B cell (primary cell): ENCODE results near the gene XPNPEP1. TPM values are rescaled to one million over a fixed set of nuclear protein-coding genes. Genes with fewer than 3 reads are reported as not detected.

Source experiments
- ATAC-seq: fragments of 200-7000 bp; cut with Tn5 transposase; one replicate; pipeline ENCODE4 v1.10.0; 2021; ENCODE audit warnings: low read depth, mild to moderate bottlenecking, moderate number of reproducible peaks, moderate library complexity
- CTCF ChIA-PET: fragments of 350-600 bp; sonication (Branson Sonifier 250); formaldehyde crosslinking; loops from one replicate; lab custom pipeline; 2021; ENCODE audit warnings: antibody characterized with exemption, inconsistent platforms; lab: Charles Lee
- POLR2A ChIA-PET: fragments of 350-600 bp; sonication (Branson Sonifier 250); formaldehyde crosslinking; loops from one replicate; lab custom pipeline; 2021; ENCODE audit warnings: antibody characterized with exemption; lab: Charles Lee
- DNase-seq: peaks from one replicate; pipeline ENCODE4 v3.0.0; 2013
- H2AFZ ChIP-seq: 2 replicates; pipeline ENCODE4 v1.6.1; 2012; ENCODE audit warnings: mild to moderate bottlenecking, low read depth, low read length; ENCODE audit not compliant: insufficient read depth, poor library complexity, severe bottlenecking
- H3K27ac ChIP-seq, 2 donors: 1 replicate in 1 of 2; 2 replicates in 1 of 2; pipeline ENCODE4 v1.5.1; 2012 to 2013; ENCODE audit warnings: low read length in 2 of 2, mild to moderate bottlenecking in 2 of 2, moderate library complexity in 1 of 2
- H3K27me3 ChIP-seq, 4 experiments: fragments of 200-600 bp in 1 of 4; sonication (generic) in 1 of 4; replicated peaks in 1 of 4; 1 replicate in 2 of 4; 2 replicates in 2 of 4; pipeline versions ENCODE4 v1.6.1 to v1.7.0; 2013 to 2016; ENCODE audit warnings: low read length in 3 of 4, mild to moderate bottlenecking in 2 of 4, mixed read lengths in 1 of 4, moderate library complexity in 1 of 4; ENCODE audit not compliant: insufficient read depth in 4 of 4, control insufficient read depth in 3 of 4; ENCODE audit errors: control extremely low read depth in 1 of 4
- H3K36me3 ChIP-seq, 2 experiments: replicated peaks in 1 of 2; 1 replicate in 1 of 2; 2 replicates in 1 of 2; pipeline versions ENCODE4 v1.6.1 to v1.7.1; 2013; ENCODE audit warnings: low read length in 1 of 2; ENCODE audit not compliant: insufficient read depth in 2 of 2, control insufficient read depth in 1 of 2; ENCODE audit errors: control extremely low read depth in 1 of 2, extremely low read depth in 1 of 2
- H3K4me1 ChIP-seq, 2 donors: fragments of 200-600 bp in 1 of 2; sonication (generic) in 1 of 2; 1 replicate in 1 of 2; 2 replicates in 1 of 2; pipeline versions ENCODE4 v1.5.1 to v1.6.1; 2013 to 2017; ENCODE audit warnings: low read length in 2 of 2; ENCODE audit not compliant: control insufficient read depth in 2 of 2, insufficient read depth in 2 of 2
- H3K4me2 ChIP-seq: replicated peaks from 2 replicates; pipeline ENCODE3; 2012; ENCODE audit warnings: mild to moderate bottlenecking, low read depth, low read length; ENCODE audit not compliant: poor library complexity, severe bottlenecking
- H3K4me3 ChIP-seq, 5 experiments: fragments of 200-600 bp in 1 of 5; sonication (generic) in 1 of 5; 1 replicate in 3 of 5; 2 replicates in 2 of 5; pipeline versions ENCODE4 v1.5.1 to v1.7.0; 2011 to 2016; ENCODE audit warnings: low read length in 4 of 5, mild to moderate bottlenecking in 4 of 5, low read depth in 2 of 5, control low read depth in 1 of 5, moderate library complexity in 1 of 5; ENCODE audit not compliant: insufficient read depth in 1 of 5; ENCODE audit errors: control extremely low read depth in 1 of 5, extremely low read depth in 1 of 5
- H3K79me2 ChIP-seq: fragments of 200-600 bp; sonication (generic); one replicate; pipeline ENCODE4 v1.6.0; 2016; ENCODE audit warnings: low read length; ENCODE audit not compliant: control insufficient read depth, insufficient read depth
- H3K9ac ChIP-seq: fragments of 200-600 bp; sonication (generic); 2 replicates; pipeline ENCODE4 v1.6.1; 2017; ENCODE audit warnings: mild to moderate bottlenecking, low read length, moderate library complexity
- H3K9me3 ChIP-seq, 3 donors: one replicate each; pipeline versions ENCODE4 v1.6.1 to v1.7.1; 2013; ENCODE audit warnings: low read length in 2 of 3; ENCODE audit not compliant: control insufficient read depth in 2 of 3, insufficient read depth in 1 of 3; ENCODE audit errors: control extremely low read depth in 1 of 3
- H4K20me1 ChIP-seq: 2 replicates; pipeline ENCODE4 v1.6.0; 2012; ENCODE audit warnings: mild to moderate bottlenecking, low read length; ENCODE audit not compliant: insufficient read depth, control insufficient read depth, poor library complexity, severe bottlenecking
- H3K27ac Mint-ChIP-seq: one replicate; pipeline ENCODE4 v1.8.0; 2021; ENCODE audit warnings: mixed read lengths
- H3K27me3 Mint-ChIP-seq: one replicate; pipeline ENCODE4 v1.8.0; 2021; ENCODE audit warnings: mixed read lengths
- H3K4me1 Mint-ChIP-seq: one replicate; pipeline ENCODE4 v1.8.0; 2021; ENCODE audit warnings: mixed read lengths
- H3K4me3 Mint-ChIP-seq: one replicate; pipeline ENCODE4 v1.8.0; 2021; ENCODE audit warnings: mixed read lengths
- H3K9me3 Mint-ChIP-seq: one replicate; pipeline ENCODE4 v1.8.0; 2022; ENCODE audit warnings: mixed read lengths; ENCODE audit not compliant: insufficient read depth
- CTCF ChIP-seq: fragments of 200-600 bp; IDR thresholded peaks from one replicate; pipeline ENCODE4 v1.8.0; 2022; ENCODE audit warnings: antibody characterized with exemption, mild to moderate bottlenecking
- EZH2 ChIP-seq: IDR thresholded peaks from 2 replicates; pipeline ENCODE4 v1.6.1; 2012; ENCODE audit warnings: borderline replicate concordance, low read depth, mild to moderate bottlenecking, moderate library complexity, low read length; ENCODE audit not compliant: insufficient read depth, poor library complexity, severe bottlenecking
- WGBS: methylation state at CpG from one replicate; pipeline ENCODE4 v1.1.5; 2013; ENCODE audit warnings: missing lambda C conversion rate; ENCODE audit not compliant: insufficient coverage; 5-methylcytosine and 5-hydroxymethylcytosine counted together
- intact Hi-C: fragments of 100-400 bp; cut with micrococcal nuclease; formaldehyde crosslinking; loops from one replicate; pipeline ENCODE4 v1.10.0; 2022
- polyA plus RNA-seq: library from polyadenylated mRNA; depleted of rRNA; stranded (reverse); fragments of >200 nt; gene quantifications from 2 replicates; pipeline ENCODE4 v1.2.3, GENCODE V29; 2012
- total RNA-seq, 2 donors: library from RNA; stranded (reverse); fragments of 120-200 nt in 1 of 2; gene quantifications; 1 replicate in 1 of 2; 2 replicates in 1 of 2; pipeline versions ENCODE4 v1.2.3 to v1.2.4, GENCODE V29; 2013 to 2022

The XPNPEP1 gene
- total and polyA plus RNA-seq, 2 donors (not counting 1 experiment from before 2014, with no cell fraction given) = 60.6 to 70.8 TPM

GRCh38 chr10:109963439-109963838 lies 40.1 kb upstream of the XPNPEP1 start:
- no peaks in the 10 kb centered on the region for H4K20me1 ChIP-seq
- ATAC-seq = no peak
- no peaks in the 10 kb centered on the region for H3K36me3 ChIP-seq
- H3K4me1 ChIP-seq = no peaks in the 10 kb centered on the region
- H3K27me3 ChIP-seq = no peaks in the 10 kb centered on the region
- ChIA-PET CTCF (interaction anchor here (1.3 kb wide), 1 partner anchor 10 kb away, joined by 3 read pairs; no protein-coding TSS in a partner anchor), POLR2A (no interaction called here)
- Mint-ChIP-seq H3K4me3 (no peak overlapping the region), H3K27me3 (no peaks in the 10 kb centered on the region), H3K9me3 (no peaks in the 10 kb centered on the region), H3K4me1 (no peaks in the 10 kb centered on the region), H3K27ac (no peak overlapping the region)
- H3K9me3 ChIP-seq = no peaks in the 10 kb centered on the region
- no peak overlapping the region for H3K4me2 ChIP-seq
- DNase-seq = no peak
- H3K9ac ChIP-seq = no peak overlapping the region
- H3K4me3 ChIP-seq = no peak overlapping the region
- intact Hi-C loops = no loop called here
- H2AFZ ChIP-seq = no peak overlapping the region
- no peak for TF ChIP-seq CTCF
- TF ChIP-seq EZH2 = no peak
- H3K79me2 ChIP-seq = no peaks in the 10 kb centered on the region
- 100% methylated on average over 5 of the region's 5 CpGs for WGBS
- H3K27ac ChIP-seq = no peak overlapping the region

- Histone ChIP-seq H3K9ac (no peak overlapping the region), H3K79me2 (no peaks in the 10 kb centered on the region), H4K20me1 (no peaks in the 10 kb centered on the region), H3K9me3 (no peaks in the 10 kb centered on the region), H3K4me1 (peaks cover 0 to 3% of the 10 kb centered on the region in 2 donors), H3K4me2 (no peak overlapping the region), H3K36me3 (no peaks in the 10 kb centered on the region), H3K27me3 (no peaks in the 10 kb centered on the region), H2AFZ (no peak overlapping the region), H3K27ac (no peak overlapping the region), H3K4me3 (no peak overlapping the region)
- Mint-ChIP-seq H3K4me1 (peaks cover 4% of the 10 kb centered on the region), H3K9me3 (no peaks in the 10 kb centered on the region), H3K27ac (no peak overlapping the region), H3K27me3 (no peaks in the 10 kb centered on the region), H3K4me3 (no peak overlapping the region)
- POLR2A ChIA-PET = no interaction called here
- no peak for TF ChIP-seq EZH2
- no peak for TF ChIP-seq CTCF
- DNase-seq (no peak), ATAC-seq (no peak)
- WGBS = no CpG with 5 or more reads among the region's 1 CpG
- intact Hi-C loops = no loop called here
- CTCF ChIA-PET = no interaction called here
These were observed 38.9 kb upstream of the XPNPEP1 start for GRCh38 chr10:109962247-109962646.
